CD4-positive, alpha-beta T cell treated with Interleukin-1 beta for 1 hour (primary cell): ENCODE results near the gene UTP3.
"Not testable (repeated sequence)": the region's sequence is repeated elsewhere in the genome, so short reads cannot be mapped to it uniquely, and the experiment has no call there.

Experiments used
- DNase-seq, 2 donors: peaks; one replicate each; pipeline ENCODE4 v3.0.0-alpha.2; 2020 to 2022

UTP3 gene

DNA sequence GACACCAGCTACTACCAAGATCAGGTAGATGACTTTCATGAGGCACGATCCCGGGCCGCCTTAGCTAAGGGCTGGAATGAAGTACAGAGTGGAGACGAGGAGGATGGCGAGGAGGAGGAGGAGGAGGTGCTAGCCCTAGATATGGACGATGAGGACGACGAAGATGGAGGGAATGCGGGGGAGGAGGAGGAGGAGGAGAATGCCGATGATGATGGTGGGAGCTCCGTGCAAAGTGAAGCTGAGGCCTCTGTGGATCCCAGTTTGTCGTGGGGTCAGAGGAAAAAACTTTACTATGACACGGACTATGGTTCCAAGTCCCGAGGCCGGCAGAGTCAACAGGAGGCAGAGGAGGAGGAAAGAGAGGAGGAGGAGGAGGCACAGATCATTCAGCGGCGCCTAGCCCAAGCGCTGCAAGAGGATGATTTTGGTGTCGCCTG is 481 bp downstream of the UTP3 start:
- DNase-seq = no peak

DNA sequence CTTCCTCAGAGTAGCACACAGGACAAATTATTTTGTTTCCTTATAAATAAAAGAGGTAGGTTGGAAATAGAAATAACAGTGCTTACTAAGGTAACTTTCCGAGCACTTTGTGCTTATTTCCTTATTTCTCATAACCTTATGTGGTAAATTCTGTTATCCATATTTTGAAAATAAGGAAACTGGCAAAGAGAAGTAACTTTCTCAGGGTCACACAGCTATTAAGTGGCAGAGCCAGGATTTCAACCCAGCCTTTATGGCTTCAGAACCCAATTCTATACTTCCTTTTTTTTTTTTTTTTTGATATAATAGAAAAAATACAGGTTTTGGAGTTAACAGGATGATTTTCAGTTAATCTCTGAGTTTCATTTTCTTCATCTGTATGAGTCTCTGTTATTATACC is 3.3 kb downstream of the UTP3 start:
- DNase-seq = no peak

DNA sequence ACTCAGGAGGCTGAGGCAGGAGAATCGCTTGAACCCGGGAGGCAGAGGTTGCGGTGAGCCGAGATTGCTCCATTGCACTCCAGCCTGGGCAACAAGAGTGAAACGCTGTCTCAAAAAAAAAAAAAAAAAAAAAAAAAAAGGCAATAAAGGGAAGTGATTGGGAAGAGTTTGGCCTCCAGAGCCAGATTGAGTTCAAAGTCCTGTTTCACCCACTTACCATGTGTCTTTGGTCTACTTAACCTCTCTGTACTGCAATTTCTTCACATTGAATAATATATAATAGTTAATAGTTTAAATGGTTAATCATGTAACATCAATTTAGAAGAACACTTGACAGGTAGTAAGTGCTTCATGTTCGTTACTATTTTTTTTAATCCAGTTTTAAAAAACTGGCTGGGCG is 6.3 kb downstream of the UTP3 start:
- not testable (repeated sequence) for DNase-seq

DNA sequence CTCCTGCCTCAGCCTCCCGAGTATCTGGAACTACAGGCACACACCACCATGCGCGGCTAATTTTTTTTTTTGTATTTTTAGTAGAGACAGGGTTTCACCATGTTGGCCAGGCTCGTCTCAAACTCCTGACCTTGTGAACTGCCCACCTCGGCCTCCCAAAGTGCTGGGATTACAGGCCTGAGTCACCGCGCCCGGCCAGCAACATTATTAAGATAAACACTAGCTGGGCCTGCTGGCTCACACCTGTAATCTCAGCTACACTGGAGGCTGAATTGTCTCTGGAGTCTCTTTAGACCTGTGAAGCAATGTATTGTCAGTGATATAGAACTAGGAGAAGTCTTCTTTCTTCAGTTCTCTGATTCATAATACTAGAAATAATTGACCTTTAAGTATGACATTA is 10.1 kb downstream of the UTP3 start:
- DNase-seq = not testable (repeated sequence)

DNA sequence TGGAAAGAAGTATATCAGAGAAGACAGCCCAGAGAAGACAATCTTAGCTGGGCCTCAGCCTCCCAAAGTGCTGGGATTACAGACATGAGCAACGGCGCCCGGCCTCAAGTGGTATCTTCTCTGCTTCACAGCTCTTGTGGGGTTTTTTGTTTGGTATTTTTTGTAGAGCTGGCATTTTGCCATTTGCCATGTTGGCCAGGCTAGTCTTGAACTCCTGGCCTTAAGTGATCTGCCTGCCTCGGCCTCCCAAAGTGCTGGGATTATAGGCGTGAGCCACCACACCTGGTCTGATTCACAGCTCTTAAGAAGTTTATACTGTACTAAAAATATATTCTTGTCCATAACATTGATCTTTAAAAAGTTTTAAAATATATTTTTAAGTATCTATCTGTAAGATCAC is 12.4 kb downstream of the UTP3 start:
- DNase-seq = no peak

DNA sequence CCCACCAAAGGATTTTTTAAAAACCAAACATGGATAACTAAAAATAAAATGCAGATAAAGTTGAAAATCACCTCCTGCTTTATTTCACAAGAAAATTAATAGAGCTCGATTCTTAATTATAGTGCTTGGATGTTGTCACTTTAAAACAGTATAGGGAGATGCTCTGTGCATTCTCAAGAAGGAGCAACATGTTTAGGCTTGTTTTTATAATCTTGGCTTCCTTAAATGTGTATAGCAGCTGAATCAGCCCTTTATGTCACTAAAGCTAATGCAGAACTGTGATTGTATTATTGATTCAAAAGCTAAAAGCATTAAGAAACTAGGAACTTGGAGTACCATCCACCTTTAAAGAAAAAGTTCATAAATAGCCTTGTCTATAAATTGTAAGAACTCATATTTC is 12.9 kb downstream of the UTP3 start:
- no peak for DNase-seq

DNA sequence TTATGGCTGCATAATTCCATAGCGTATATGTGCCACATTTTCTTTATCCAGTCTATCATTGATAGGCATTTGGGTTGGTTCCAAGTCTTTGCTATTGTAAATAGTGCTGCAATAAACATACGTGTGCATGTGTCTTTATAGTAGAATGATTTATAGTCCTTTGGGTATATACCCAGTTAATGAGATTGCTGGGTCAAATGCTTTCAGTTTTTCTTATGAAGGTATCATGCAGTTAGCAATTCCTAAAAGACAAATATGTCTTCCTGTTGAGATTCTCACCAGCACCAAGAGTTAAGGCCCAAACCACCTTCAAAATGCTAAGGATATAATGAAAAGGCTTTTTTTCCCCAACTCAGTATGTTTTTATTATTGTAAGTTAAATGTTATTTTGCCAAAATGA is 14.3 kb downstream of the UTP3 start:
- DNase-seq = not testable (repeated sequence)

DNA sequence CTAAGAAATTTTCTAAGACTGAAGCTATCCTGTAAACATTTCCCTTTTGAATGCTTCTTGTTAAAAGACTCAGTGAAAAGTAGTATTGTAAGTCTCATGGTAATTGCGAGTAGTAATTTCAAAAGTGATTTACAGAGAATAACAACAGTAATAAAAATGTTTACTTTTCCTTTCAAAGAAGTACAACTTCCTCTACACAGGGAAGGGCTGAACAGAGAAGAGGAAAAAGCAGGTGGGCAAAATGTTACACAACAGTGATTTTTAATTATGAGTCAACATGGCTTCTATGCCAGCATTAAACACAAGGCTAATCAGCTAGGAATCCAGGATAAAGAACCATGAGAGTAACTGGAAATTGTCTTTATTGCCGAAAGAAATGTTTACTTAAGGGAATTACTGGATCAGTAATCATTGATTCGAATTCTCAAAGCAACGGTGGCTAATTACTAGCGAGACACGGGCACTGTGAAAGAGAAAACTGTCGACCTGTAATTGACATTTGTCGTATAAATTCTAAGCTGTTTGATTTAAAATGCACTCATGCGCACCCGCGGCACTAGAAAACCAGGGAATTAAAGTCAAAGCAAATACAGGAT is 15.4 kb downstream of the UTP3 start:
- no peak for DNase-seq

DNA sequence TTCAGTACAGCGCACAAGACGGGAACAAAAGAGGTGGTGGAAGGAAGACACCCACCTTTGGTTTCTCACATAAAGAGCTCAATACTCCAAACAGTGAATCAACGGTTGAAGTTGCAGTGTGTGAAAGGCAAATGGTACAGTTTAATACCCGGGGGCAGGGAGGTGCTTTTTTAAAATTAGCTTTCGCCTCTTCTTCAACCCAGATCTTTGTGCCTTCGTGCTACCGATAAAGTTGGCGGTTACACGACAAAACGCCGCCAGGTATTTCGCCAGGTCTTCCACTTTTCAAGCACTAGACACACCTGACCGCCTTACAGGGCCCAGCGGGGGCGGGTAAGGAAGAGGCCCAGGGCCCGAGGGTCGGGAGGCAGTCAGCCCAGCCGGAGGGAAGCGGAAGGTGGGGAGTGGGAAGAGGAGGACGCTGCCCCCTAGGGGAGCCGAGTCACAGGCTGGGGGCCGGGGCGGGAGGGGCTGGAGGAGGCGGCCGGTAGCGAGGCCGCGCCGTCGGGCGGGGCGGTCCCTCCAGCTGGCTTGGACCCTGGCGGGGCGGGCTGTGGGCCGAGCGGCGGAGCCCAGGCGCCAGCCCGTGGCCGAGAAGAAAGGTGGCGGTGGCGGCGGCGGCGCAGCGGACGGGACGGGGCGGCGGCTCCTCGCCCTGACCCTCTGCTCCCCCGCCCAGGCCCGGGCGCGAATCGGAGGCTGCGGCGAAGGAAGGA is 16.0 kb downstream of the UTP3 start:
- DNase-seq = peak; percentile 63 to 66

DNA sequence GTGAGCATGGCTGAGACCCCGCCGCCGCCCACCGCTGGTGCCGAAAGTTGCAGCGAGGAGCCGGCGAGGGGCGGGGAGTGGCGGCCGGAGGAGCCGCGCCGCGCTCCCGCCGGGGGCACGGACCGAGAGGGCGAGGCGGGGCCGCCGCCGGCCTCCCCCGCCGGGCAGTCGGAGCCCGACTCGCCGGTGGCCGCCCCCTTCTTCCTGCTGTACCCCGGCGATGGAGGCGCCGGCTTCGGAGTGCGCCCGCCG is 16.5 kb downstream of the UTP3 start:
- no peak for DNase-seq

DNA sequence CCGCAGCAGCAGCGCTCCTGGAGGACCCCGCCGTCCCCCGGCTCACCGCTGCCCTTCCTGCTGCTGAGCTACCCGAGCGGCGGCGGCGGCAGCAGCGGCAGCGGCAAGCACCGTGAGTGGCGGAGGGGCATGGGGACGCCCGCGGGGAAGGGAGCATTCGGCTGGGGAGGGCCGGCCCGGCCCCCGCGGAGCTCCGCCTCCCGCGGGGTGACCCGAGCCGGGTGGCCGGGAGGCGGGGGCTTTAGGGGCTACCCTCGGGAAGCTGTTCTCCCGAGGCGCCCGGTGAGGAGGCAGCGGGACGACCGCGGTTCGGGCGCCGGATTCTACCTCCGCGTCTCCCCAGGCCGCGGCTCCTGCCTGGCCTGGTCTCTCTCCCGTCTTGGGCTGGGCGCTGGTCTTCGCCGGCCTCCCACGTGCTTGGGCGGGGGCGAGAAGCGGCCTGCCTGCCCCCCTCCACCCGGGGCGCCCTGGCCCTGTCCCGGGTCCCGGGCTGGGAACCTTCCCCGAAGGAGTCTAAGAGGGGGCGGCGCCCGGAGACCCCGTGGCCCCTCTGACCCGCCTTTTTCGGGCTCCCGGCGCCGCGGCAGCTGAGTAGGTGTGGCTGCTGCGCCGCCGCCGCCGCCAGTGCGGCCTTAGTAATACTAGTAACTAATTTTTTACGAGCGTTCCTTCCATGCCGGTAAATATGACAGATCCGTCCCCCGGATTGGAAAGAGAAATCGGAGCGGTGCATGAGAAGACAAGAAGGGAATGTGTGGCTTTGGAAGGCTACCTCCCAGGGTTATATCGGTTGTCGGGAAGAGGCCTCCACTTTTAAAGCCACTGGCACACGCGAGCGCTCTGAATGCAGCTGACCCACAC is 17.1 kb downstream of the UTP3 start:
- peak; percentile 76 to 77 for DNase-seq

DNA sequence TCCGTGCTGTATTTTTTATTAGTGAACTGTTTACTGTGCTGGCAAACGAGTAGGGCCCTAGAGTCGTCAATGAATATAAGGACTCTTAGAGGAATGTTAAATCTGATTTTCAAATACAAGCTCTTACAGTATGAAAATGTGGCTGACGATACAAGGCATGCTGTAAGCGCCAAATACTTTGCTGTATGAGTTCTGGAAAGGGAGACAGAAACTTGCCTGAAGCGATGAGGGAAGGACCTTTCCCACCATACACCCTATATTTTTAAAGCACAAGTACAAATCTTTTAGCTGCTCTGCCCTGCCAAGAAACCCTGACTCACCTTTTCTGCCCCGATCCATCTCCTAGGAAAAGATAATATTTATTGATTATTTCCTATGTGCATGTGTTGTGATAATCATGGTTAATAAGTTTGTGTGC is 17.7 kb downstream of the UTP3 start:
- DNase-seq = no peak

DNA sequence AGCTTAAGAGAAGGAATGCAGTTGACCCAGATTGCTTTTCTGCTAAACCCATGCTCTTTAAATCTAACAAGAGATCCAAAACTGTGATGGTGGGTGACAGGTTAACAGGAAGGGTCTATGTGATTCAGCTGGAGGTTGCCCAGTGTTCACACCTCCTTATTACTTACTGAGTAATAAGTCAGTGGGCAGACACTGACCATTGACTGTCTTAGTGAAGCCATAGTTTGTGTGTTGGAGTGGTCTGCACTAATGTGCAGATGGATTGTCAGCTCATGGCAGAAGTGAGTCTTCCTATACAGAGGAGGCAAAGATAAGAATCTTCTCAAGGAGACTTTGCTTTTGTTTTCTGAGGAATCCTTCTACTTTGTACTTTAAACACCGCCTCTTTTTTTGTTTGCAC is 18.2 kb downstream of the UTP3 start:
- DNase-seq = no peak

DNA sequence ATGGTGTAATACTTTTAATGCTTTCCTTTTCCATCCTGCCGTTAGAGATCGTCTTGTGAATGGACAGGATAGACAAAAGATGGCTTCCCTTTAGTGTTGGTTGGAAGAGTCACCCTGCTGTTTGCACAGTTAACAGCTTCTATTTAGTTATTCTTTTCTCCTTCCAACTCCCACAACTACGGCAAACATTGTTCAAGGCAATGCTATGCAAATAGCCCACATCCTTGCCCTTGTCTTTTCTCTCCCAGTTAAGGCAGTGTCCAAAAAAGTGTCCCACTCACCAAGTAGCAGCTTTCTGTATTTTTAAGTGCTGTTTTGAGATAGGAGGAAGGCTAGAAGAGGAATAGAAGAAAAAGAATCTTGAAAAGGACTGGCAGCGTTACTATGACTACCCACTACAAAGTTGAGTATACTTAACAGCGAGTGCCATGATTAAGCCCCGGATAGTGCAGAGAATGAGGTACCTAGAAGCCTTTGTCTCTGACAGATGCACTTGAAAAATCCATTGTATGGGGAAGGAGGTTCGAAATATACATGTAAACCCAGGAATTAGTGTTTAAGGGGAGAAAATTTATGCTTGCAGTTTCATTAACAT is 21.4 kb downstream of the UTP3 start:
- DNase-seq = no peak

DNA sequence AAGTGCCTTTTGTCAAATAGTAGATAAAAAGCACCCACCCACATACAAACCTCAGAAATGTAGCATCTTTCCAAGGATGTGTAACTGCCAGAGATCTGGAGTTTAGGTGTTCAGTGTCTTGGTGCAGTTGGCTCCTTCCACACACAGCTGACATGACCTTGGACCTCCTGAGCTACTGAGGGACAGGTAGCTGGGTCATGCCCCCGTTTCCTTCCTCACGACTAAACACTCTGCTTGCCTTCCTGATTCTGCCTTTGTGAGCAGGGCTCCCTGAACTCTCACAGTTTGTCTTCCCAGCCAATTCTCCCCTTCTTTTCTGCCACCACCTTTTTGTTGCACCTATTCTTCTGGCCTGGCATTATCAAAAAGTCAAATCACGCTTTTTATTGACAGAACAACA is 23.3 kb downstream of the UTP3 start:
- no peak for DNase-seq

DNA sequence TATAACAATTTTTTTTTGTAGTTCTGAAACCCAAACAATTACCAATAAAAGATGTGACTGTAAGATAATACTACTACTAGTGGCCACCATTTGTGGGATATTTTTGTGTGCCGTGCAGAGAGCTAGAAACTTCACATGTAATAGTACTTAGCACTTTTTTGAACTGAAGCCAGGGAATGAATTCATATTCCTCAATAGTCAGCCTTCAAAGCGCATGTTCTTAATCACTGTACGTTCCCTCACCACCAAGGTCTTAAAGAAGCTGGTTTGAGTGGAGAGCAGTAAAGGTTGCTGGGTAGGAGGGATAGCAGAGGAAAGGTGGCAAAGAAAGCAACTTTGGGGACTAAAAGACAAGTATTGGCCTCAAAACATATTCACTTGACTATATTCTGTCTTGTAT is 23.8 kb downstream of the UTP3 start:
- DNase-seq = no peak

DNA sequence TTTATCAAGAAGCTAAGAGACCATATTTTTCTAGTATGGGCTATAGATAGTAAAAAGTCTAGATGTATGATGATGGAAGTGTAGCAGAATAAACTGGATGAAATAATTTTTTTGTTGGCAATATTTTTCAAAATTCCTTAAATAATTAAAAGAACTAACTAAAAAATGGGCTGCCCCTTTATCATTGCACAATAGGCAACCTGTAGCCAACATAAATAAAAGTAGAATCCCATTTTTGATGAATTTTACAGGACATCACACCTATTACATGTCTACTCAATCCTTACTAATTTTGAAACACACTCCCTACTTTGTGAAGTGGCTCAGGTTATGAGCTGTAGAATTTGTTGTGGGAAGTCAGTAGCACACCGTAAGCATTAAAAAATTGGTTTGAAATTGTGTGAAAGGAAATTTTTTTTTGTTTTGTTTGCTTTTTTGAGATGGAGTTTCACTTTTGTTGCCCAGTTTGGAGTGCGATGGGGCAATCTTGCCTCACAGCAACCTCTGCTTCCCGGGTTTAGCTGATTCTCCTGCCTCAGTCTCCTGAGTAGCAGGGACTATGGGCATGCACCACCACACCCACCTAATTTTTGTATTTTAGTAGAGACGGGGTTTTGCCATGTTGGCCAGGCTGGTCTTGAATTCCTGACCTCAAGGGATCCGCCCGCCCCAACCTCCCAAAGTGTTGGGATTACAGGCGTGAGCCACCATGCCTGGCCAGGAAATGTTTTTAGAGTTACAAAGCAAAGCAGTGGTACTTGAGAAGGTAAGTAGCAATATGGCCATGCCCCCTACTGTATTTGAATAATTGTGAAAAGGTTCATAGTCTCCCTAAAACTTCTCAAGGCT is 24.5 kb downstream of the UTP3 start:
- DNase-seq = no peak

DNA sequence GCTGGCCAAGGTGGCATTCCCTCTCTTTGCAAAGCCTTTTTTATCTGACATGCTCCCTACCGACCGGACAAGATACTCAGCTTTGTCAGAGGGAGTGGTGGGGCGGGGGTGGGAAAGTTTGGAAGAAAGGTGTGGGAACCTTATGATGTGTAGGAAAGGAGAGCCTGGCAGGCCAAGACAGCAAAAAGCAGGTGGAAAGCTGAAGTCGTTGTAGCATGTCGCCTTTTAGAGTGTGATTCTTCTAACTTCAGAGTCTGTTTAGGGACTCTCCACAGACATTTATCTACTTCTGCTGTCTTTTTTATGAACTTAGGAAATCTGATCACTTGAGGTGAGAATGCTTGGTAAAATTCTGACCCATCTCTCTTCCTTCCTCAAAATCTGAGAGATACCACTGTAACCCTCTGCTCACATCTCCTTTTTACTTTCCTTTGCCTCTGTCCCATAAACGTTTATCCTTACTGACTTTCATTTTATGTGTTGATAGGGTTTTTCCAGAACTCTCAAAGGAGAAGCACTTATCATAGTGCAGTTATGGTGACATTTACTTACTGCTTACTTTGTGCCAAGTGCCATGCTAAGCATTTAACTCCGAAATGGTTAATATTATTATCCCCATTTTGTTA is 25.2 kb downstream of the UTP3 start:
- no peak for DNase-seq

DNA sequence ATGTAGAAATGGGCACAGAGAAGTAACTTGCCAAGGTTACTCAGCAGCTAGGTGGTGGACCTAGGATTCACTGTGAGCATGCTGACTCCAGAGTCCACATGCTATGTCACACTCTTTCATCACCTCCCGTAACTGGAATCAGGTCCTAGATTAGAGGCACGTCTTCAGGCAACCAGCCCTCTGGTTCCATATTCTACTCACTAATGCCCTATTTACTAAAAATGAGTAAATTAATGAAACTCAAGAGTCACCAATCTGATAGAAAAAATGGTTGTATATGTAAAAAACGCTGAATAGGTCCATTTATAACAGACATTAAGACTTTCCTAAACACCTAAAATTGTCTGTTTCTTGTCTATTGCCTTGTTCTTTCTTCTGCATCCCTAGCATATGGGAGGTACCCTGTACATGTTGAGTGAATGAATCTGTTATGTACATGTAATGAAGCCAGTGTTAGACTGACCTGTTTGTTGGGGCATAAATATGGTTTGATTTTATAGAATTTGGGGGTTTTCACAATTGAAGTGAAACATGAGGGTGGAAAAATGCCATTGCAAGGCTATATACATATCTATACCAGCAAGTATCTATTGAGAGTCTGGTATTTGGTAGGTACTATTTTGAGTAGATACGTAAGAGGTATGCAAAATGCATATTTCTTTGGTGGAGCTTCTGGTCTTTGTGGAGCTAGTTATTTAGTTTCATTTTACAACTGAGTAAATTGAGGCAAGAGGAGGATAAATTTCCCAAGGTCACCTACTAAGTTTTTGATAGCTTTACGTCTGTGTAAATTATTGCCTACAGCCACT is 26.0 kb downstream of the UTP3 start:
- peak in 1 of 2 donors; percentile 31 for DNase-seq

DNA sequence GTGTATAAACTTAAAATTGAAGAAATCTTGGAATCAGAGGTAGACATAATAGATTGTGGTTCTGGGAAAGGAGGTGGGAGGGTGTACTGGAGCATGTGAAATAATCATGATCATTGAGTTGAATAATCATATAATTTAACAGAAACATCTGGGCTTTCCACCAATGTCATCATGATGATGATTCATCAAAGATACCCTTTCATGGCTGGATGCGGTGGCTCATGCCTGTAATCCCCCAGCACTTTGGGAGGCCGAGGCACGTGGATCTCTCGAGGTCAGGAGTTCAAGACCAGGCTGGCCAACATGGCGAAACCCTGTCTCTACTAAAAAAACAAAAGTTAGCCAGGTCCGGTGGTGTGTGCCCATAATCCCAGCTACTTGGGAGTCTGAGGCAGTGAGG is 26.8 kb downstream of the UTP3 start:
- DNase-seq = peak in 1 of 2 donors; percentile 64

DNA sequence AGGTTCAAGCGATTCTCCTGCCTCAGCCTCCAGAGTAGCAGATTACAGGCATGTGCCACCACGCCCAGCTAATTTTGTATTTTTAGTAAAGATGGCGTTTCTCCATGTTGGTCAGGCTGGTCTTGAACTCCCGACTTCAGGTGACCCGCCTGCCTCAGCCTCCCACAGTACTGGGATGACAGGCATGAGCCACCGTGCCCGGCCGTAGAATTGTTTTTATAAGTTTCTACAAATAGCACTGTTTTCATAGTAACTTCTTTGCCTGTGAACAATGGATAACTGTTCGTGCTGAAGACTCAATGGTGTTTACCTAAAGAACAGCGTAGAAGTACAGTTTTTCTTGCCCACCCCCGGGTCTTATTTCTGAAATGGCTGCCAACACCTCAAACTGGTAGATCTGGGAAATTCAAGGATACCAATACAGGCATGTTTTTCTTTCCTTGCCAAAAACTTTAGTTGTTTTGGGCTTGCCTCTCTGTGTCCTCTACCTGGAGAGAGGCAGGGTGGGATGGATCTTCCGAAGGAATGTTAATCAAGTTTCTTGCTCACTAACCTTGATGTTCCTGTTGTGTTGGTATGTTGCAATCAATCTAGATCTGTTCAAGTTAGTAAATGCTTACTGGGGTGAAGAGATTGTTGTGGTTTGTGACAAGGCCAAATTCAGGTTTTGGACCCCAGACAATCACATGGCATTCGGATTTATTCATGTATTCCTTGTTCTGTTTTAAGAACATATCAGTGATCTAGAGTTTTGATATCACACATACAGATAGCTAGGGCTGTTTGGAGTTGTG is 30.7 kb downstream of the UTP3 start:
- no peak for DNase-seq
